DND-41 (cell line): Measurements from ENCODE around the gene VCP.

ENCODE experiments used
- CTCF ChIP-seq: IDR thresholded peaks from 2 replicates; pipeline ENCODE4 v1.5.1; 2012; ENCODE audit warnings: borderline replicate concordance, low read length, moderate library complexity, mild to moderate bottlenecking; ENCODE audit not compliant: poor library complexity, severe bottlenecking; ENCODE audit errors: extremely low read depth
- EZH2 ChIP-seq: IDR thresholded peaks from 3 replicates; pipeline ENCODE4 v1.6.1; 2012; ENCODE audit warnings: borderline replicate concordance, low read depth, mild to moderate bottlenecking, moderate library complexity, low read length, inconsistent platforms; ENCODE audit not compliant: severe bottlenecking

DNA sequence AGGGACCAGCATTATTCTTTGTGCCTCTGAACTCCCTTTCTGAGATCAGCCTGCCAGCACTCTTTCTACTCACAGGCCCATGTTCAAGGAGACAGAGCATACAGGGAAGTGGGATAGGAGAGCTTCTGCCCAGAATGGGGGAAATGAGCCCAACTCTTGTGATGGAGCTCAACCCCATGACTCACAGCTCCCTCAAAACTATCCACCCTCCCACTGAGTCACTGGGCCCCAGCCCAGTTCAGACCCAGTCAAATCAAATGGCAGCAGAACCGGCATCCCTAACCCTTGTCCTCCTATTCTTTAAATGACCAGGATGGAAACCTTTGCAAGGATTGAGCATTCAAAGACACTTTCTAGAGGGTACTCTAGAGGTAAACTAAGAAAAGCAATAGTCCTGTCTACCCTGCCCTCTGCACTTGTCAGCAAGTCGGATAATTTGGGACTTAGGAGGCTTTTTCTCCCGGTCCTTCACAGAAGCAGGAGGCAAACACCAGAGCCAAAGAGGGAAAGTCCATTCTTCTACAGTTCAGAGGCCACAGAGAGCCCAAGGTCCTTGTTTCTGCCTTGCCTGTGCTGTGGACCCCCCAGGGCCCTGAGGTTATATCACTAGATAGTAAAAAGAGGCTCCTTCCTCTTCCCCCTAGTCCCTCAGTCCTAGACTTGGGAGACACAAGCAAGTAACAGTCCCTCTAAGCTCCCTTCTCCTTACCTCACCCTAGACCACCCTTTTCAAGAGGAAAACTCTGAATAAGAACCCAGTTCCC, 40.0 kb upstream of the VCP start:
- TF ChIP-seq CTCF, result no peak
- no peak for TF ChIP-seq EZH2
